BLaER1 (cell line): ENCODE results near the gene IGFALS.

Experiments
- H3K27ac ChIP-seq: shearing (Covaris generic); formaldehyde crosslinking; 2 replicates; pipeline ENCODE4 v1.8.1; 2022
- H3K27me3 ChIP-seq: shearing (Covaris generic); formaldehyde crosslinking; 2 replicates; pipeline ENCODE4 v1.8.1; 2022
- H3K36me3 ChIP-seq: shearing (Covaris generic); formaldehyde crosslinking; 2 replicates; pipeline ENCODE4 v1.8.1; 2022
- H3K4me1 ChIP-seq: shearing (Covaris generic); formaldehyde crosslinking; 2 replicates; pipeline ENCODE4 v1.8.1; 2022
- H3K4me2 ChIP-seq: shearing (Covaris generic); formaldehyde crosslinking; 2 replicates; pipeline ENCODE4 v1.8.1; 2022
- H3K4me3 ChIP-seq: shearing (Covaris generic); formaldehyde crosslinking; 2 replicates; pipeline ENCODE4 v1.8.1; 2022
- H3K9ac ChIP-seq: shearing (Covaris generic); formaldehyde crosslinking; 2 replicates; pipeline ENCODE4 v1.8.1; 2022
- H3K9me3 ChIP-seq: shearing (Covaris generic); formaldehyde crosslinking; 2 replicates; pipeline ENCODE4 v1.8.1; 2022
- H4K20me1 ChIP-seq: shearing (Covaris generic); formaldehyde crosslinking; 2 replicates; pipeline ENCODE4 v1.8.1; 2022
- Cebpa-rat ChIP-seq: shearing (Covaris generic); IDR thresholded peaks from 2 replicates; pipeline ENCODE4 v1.8.1; 2022

The IGFALS gene

GRCh38 chr16:1778200-1779179, 15.0 kb downstream of the IGFALS start:
- Histone ChIP-seq H3K4me1 (peaks cover 50% of the 10 kb centered on the region), H4K20me1 (peaks cover 94% of the 10 kb centered on the region), H3K4me3 (no peak overlapping the region), H3K4me2 (no peak overlapping the region), H3K36me3 (peaks cover 66% of the 10 kb centered on the region), H3K27me3 (no peaks in the 10 kb centered on the region), H3K27ac (no peak overlapping the region), H3K9ac (peak overlapping the region; percentile 15; the same call in 1 of the 2 replicates), H3K9me3 (no peaks in the 10 kb centered on the region)
- no peak for TF ChIP-seq Cebpa-rat

DNA sequence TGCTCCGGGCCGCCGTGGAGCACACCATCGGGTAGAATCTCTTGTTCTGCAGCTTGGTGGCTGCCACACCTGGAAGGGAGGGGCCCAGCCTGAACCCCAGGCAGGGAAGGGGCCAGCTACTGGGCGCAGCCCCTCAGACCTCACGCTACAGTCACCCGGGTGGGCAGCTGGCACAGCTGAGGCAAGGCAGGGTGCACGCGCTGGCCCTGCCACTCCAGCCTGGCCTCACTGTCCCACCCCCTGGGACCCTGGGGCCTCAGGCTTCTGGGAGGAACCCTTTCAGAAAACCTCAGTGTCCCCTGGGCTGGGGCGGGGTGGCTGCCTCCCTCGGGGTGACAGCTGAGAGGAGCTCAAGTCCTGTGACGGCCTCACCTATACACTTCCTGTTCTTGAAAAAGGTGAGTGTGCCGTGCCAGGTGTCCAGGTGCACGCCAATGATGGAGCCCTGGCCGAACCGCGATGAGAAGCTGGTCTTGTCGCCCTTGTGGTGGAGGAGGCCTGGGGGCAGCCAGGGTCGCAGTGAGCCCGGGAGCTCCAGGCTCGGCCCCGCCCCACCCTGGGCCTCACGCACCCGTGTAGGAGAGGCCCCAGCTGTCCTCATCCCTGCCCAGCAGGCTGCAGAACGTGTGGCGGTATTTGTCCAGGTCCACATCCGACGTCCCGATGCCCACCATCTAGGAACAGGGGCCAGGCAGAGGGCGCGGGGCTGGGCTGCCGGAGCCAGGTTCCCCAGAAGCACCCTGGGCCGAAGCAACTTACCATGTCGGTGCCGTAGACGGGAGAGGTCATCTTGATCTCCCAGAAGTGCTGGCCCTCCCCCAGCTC, 15.9 kb downstream of the IGFALS start:
- Histone ChIP-seq H3K27ac (no peak overlapping the region), H3K4me2 (no peak overlapping the region), H3K4me1 (peaks cover 49% of the 10 kb centered on the region), H3K36me3 (peaks cover 66% of the 10 kb centered on the region), H3K27me3 (no peaks in the 10 kb centered on the region), H4K20me1 (peaks cover 88% of the 10 kb centered on the region), H3K9ac (0 out of 2 replicates have a peak overlapping the region, but pooled peaks have one; percentile 15), H3K4me3 (no peak overlapping the region), H3K9me3 (no peaks in the 10 kb centered on the region)
- TF ChIP-seq Cebpa-rat: no peak

GRCh38 chr16:1776991-1777374, 16.5 kb downstream of the IGFALS start:
- Histone ChIP-seq H3K4me3 (no peak overlapping the region), H3K9me3 (no peaks in the 10 kb centered on the region), H3K27ac (no peak overlapping the region), H3K9ac (0 out of 2 replicates have a peak overlapping the region, but pooled peaks have one; percentile 10), H3K36me3 (peaks cover 66% of the 10 kb centered on the region), H3K4me2 (peak overlapping the region; percentile 7; the same call in 1 of the 2 replicates), H3K4me1 (peaks cover 49% of the 10 kb centered on the region), H4K20me1 (peaks cover 85% of the 10 kb centered on the region), H3K27me3 (no peaks in the 10 kb centered on the region)
- no peak for TF ChIP-seq Cebpa-rat

DNA sequence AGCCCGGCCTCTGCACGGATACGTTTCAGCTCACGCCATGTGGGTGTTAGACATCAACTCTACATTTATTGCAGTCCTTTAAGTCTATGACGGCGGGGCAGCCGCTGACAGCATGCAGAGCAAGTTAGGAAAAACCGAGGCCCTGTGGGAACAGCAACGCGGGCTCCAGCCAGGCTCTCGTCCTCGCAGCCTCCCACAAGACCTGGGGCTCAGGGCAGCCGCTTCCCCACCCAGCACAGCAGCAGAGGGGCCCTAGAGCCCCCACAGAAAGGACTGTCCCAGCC, 16.9 kb downstream of the IGFALS start:
- Histone ChIP-seq H3K27me3 (no peaks in the 10 kb centered on the region), H3K9ac (0 out of 2 replicates have a peak overlapping the region, but pooled peaks have one; percentile 10), H3K9me3 (no peaks in the 10 kb centered on the region), H3K4me3 (no peak overlapping the region), H3K4me1 (peaks cover 47% of the 10 kb centered on the region), H3K4me2 (peak overlapping the region; percentile 7; the same call in 1 of the 2 replicates), H3K27ac (no peak overlapping the region), H3K36me3 (peaks cover 66% of the 10 kb centered on the region), H4K20me1 (peaks cover 81% of the 10 kb centered on the region)
- TF ChIP-seq Cebpa-rat: no peak

- no peak for TF ChIP-seq Cebpa-rat
- H3K4me2 ChIP-seq: peak overlapping the region; percentile 7; the same call in 1 of the 2 replicates
- peaks cover 42% of the 10 kb centered on the region for H3K4me1 ChIP-seq
- H3K9ac ChIP-seq: no peak overlapping the region
- H4K20me1 ChIP-seq: peaks cover 76% of the 10 kb centered on the region
- no peaks in the 10 kb centered on the region for H3K9me3 ChIP-seq
- no peaks in the 10 kb centered on the region for H3K27me3 ChIP-seq
- H3K27ac ChIP-seq: no peak overlapping the region
- H3K36me3 ChIP-seq: peaks cover 64% of the 10 kb centered on the region
- no peak overlapping the region for H3K4me3 ChIP-seq
These were observed 17.4 kb downstream of the IGFALS start for GRCh38 chr16:1775846-1776671.

DNA sequence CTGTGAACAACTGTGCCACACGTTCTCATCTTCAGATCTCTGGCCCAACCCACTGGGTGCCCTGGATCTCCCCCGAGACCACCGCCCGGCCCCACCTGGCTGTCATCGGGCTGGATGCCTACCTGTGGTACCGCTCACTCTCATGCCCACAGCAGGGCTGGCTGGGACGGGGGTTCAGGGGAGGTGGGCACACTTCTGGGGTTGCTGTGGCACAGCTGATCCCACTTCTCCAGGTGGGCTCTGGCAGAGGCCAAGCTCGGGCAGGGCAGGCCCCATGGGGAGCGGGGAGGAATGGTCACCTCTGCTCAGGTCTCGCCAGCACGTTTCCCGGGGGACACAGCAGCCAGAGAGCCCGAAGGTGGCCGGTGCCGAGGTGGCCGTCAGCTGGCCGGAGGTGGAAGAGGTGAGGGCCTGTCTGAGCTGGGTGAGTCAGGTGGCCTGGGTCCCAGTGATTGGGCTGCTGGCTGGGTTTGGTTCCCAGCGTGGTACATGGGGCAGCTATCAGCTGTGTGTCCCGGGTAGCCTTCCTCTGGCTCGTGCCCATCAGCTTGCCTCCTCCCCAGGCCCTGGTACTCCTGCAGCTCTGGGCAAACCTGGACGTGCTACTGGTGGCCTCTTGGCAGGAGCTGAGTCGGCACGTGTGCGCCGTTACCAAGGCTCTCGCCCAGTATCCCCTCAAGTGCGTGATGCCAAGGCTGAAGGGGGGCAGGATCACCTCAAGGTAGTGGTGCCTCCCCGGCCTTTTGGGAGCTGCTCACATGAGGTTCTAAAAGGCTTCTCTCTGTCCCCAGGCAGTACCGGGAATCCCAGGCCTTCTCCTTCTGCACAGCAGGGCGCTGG, 18.3 kb downstream of the IGFALS start:
- H3K36me3 ChIP-seq: peaks cover 59% of the 10 kb centered on the region
- peak overlapping the region; percentile 98 for H3K9ac ChIP-seq
- peaks cover 73% of the 10 kb centered on the region for H4K20me1 ChIP-seq
- H3K4me2 ChIP-seq: peak overlapping the region; percentile 98
- 0 out of 2 replicates have a peak overlapping the region, but pooled peaks have one; percentile 97 for H3K27ac ChIP-seq
- H3K4me1 ChIP-seq: peaks cover 43% of the 10 kb centered on the region
- no peak overlapping the region; the same call in 1 of the 2 replicates for H3K4me3 ChIP-seq
- no peak for TF ChIP-seq Cebpa-rat
- H3K27me3 ChIP-seq: no peaks in the 10 kb centered on the region
- H3K9me3 ChIP-seq: no peaks in the 10 kb centered on the region

- peak overlapping the region; percentile 97 for H3K4me3 ChIP-seq
These were observed 19.1 kb downstream of the IGFALS start for GRCh38 chr16:1774448-1774780.

DNA sequence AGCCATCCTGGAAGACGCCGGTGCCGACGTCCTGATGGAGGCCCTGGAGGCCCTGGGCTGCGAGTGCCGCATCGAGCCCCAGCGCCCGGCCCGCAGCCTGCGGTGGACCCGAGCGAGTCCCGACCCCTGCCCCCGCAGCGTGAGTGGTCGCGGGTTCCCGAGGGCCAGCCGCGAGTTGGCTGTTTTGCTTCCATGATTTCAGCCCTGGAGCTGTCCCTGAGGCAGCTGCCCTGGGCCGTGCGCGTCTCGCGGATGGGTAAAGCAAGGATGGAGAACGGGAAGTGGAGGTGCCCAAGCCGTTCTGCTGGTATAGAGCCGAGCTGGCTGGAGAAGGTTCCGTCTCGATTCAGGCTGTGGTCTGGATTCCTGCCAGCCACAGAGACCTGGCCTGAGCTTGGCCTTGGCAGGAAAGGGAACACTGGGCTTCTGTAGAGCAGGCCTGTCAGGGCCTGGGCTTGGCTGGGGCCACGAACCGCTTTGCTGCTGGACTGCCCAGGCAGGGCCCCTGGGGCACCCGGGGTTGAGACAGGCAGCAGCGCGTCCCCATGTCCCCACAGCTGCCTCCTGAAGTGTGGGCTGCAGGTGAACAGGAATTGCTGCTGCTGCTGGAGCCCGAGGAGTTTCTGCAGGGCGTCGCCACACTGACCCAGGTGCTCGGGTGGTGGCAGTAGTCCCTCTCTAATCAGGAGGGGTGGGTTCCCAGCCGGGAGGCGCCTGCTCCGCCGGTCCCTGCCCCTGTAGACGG, 19.6 kb downstream of the IGFALS start:
- H3K27me3 ChIP-seq: no peaks in the 10 kb centered on the region
- H3K27ac ChIP-seq: peak overlapping the region; percentile 97
- peaks cover 48% of the 10 kb centered on the region for H3K4me1 ChIP-seq
- H3K4me3 ChIP-seq: peak overlapping the region; percentile 97
- no peak for TF ChIP-seq Cebpa-rat
- H3K9ac ChIP-seq: peak overlapping the region; percentile 98
- H4K20me1 ChIP-seq: peaks cover 73% of the 10 kb centered on the region
- H3K9me3 ChIP-seq: no peaks in the 10 kb centered on the region
- peaks cover 59% of the 10 kb centered on the region for H3K36me3 ChIP-seq
- peak overlapping the region; percentile 98 for H3K4me2 ChIP-seq

More at GRCh38 chr16:1774448-1774780, 19.1 kb downstream of the IGFALS start:
- H3K36me3 ChIP-seq: peaks cover 59% of the 10 kb centered on the region
- H3K27me3 ChIP-seq: no peaks in the 10 kb centered on the region
- peak overlapping the region; percentile 97 for H3K27ac ChIP-seq
- peak overlapping the region; percentile 98 for H3K4me2 ChIP-seq
- TF ChIP-seq Cebpa-rat: no peak
- peaks cover 48% of the 10 kb centered on the region for H3K4me1 ChIP-seq
- H3K9me3 ChIP-seq: no peaks in the 10 kb centered on the region
- peak overlapping the region; percentile 98 for H3K9ac ChIP-seq
- peaks cover 73% of the 10 kb centered on the region for H4K20me1 ChIP-seq
